Measurements from ENCODE around the gene HDGFL2. TPM values are rescaled to one million over a fixed set of nuclear protein-coding genes. Genes with fewer than 3 reads are reported as not detected.

HDGFL2 gene
- polyA plus RNA-seq (2013, experiment 1 of 2) = 108 TPM
- polyA plus RNA-seq (2013, experiment 2 of 2) = 94.7 TPM

DNA sequence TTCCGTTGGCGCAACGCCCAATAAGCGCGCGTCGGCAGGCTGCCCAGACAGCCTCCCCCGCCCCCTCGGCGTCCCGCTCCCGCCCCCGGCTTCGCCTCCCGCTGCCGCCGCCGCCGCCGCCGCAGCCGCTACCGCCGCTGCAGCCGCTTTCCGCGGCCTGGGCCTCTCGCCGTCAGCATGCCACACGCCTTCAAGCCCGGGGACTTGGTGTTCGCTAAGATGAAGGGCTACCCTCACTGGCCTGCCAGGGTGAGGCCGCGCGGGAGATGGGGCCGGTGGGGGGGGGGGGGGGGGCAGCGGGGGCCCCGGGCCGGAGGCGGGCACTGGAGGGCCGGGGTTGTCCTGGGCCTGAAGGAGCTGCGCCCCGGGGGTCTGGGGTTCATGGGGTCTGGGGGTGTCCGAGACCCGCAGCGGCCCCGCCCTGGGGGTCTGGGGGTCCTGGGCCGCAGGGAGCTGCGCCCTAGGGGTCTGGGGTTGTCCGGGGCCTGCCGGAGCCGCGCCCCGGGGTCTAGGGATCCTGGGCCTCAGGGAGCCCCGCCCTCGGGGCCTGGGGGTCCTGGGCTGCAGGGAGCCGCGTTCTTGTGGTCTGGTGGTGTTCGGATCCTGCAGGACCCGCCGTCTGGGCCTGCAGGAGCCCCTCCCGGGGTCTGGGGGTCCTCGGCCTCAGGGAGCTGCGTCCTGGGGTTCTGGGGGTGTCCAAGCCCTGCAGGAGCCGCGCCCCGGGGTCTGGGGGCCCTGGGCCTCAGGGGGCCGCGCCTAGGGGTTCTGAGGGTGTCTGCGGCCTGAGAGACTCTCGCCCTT is at the start of gene HDGFL2:
Gene HDGFL2 (plus strand): TSS at position 124 of the 801 bp plus-strand sequence. CDS start 54 bp downstream, at position 178.
- H3K27ac ChIP-seq (ENCODE audit: low read depth, low read length, severe bottlenecking) = peak within 1 kb of the TSS; percentile 53
- WGBS, 2 experiments (ENCODE audit: insufficient coverage in 2 of 2) = 0% methylated on average over 25 to 40 of the region's 71 CpGs

DNA sequence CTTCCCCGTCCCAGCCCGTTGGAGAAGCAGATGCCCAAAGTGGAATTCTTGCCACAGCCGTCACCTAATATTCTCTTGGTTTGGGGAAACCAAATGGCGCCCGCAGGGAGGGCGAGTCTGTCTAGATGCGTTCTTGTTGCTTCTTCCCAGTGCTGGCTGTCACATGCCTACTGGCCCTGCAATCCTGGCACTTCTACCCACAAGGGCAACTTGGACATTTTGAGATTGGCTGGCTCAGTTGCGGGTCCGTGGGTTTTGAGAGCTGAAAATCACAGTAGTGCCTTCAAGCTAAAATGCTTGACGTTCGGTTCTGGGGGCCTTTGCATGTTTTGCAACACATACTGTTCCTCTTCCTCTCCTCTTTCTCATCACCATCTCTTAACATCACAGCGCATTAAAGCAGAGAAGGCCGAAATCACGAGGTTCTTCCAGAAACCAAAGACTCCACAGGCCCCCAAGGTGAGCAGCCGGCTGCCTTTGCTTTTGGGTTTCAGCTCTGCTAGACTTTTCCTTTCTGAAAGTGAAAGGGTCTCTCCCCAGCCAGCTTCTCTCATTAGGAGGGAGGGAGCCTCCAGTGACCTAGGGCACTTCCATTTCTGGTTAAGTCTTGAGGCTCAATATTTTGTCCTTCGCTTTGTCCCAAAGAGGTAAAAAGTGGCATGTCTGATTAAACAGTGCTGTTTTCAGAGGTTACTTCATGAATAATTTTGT is 48.5 kb upstream of the HDGFL2 start:
- 96 to 98% methylated on average over 16 of the region's 16 CpGs for WGBS, 2 experiments (ENCODE audit: insufficient coverage in 2 of 2)
- Histone ChIP-seq H3K4me3 (ENCODE audit: extremely low read depth, insufficient read depth, low read length, poor library complexity, severe bottlenecking) (no peak overlapping the region), H3K36me3 (ENCODE audit: control insufficient read depth, insufficient read depth, low read length) (peaks cover 72% of the 10 kb centered on the region), H3K27ac (ENCODE audit: low read depth, low read length, severe bottlenecking) (no peak overlapping the region), H3K9me3 (ENCODE audit: control insufficient read depth, low read length) (no peaks in the 10 kb centered on the region), H3K4me1 (ENCODE audit: control insufficient read depth, insufficient read depth, low read length, poor library complexity, severe bottlenecking) (no peaks in the 10 kb centered on the region)

More for the DNA sequence above, at the start of gene HDGFL2:
- H3K9me3 ChIP-seq (ENCODE audit: control insufficient read depth, low read length) = no peaks in the 10 kb centered on the region
- H3K4me3 ChIP-seq (ENCODE audit: extremely low read depth, insufficient read depth, low read length, poor library complexity, severe bottlenecking) = peak within 1 kb of the TSS; percentile 99
- H3K4me1 ChIP-seq (ENCODE audit: control insufficient read depth, insufficient read depth, low read length, poor library complexity, severe bottlenecking) = peaks cover 4% of the 10 kb centered on the region
- H3K36me3 ChIP-seq (ENCODE audit: control insufficient read depth, insufficient read depth, low read length) = peaks cover 24% of the 10 kb centered on the region

DNA sequence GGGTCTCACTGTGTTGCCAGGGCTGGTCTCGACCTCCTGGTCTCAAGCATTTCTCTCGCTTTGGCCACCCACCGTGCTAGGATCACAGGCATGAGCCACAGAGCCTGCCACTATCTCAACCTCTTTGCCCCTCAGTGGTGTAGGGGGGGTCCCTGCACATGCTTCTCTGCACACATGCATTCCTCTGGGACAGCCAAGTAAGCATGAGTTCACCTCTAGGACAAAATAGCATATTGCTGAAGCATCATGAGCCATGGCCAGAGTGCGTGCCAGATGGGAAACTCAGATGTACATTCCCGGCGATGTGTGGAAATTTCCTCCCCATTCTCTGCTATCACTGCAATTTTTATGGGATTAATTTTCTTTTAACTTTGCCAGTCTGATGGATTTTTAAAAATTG is 46.6 kb upstream of the HDGFL2 start:
- no peak overlapping the region for H3K27ac ChIP-seq (ENCODE audit: low read depth, low read length, severe bottlenecking)
- H3K4me1 ChIP-seq (ENCODE audit: control insufficient read depth, insufficient read depth, low read length, poor library complexity, severe bottlenecking) = no peaks in the 10 kb centered on the region
- 86 to 98% methylated on average over 1 to 6 of the region's 6 CpGs for WGBS, 2 experiments (ENCODE audit: insufficient coverage in 2 of 2)
- no peak overlapping the region for H3K4me3 ChIP-seq (ENCODE audit: extremely low read depth, insufficient read depth, low read length, poor library complexity, severe bottlenecking)
- H3K36me3 ChIP-seq (ENCODE audit: control insufficient read depth, insufficient read depth, low read length) = peaks cover 74% of the 10 kb centered on the region
- H3K9me3 ChIP-seq (ENCODE audit: control insufficient read depth, low read length) = no peaks in the 10 kb centered on the region

DNA sequence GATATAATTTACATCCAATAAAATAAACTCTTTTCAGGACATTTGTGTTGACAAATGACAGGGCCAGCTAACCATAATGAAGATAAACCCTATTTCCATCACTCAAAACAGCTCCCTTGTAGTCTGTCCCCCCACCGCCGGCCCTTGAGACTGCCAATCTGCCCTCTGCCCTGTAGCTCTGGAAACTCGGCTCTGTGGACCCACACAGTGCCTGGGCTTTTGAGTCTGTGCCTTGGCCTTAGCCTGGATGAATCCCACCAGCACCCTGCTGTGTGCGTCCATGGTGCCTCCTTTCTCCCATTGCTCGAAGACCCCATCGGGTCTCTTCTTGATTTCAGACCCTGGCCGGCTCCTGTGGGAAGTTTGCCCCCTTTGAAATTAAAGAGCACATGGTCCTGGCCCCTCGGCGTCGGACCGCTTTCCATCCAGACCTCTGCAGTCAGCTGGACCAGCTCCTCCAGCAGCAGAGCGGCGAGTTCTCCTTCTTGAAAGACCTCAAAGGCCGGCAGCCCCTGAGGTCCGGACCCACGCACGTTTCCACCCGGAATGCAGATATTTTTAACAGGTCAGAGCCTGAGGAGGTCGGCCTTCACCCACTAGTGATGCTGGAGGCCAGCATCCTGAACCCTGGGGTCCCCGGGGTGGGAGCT is 43.6 kb upstream of the HDGFL2 start:
- no peak overlapping the region for H3K4me3 ChIP-seq (ENCODE audit: extremely low read depth, insufficient read depth, low read length, poor library complexity, severe bottlenecking)
- peaks cover 75% of the 10 kb centered on the region for H3K36me3 ChIP-seq (ENCODE audit: control insufficient read depth, insufficient read depth, low read length)
- no peaks in the 10 kb centered on the region for H3K4me1 ChIP-seq (ENCODE audit: control insufficient read depth, insufficient read depth, low read length, poor library complexity, severe bottlenecking)
- H3K27ac ChIP-seq (ENCODE audit: low read depth, low read length, severe bottlenecking) = no peak overlapping the region
- no peaks in the 10 kb centered on the region for H3K9me3 ChIP-seq (ENCODE audit: control insufficient read depth, low read length)
- 95% methylated on average over 20 of the region's 20 CpGs for WGBS, 2 experiments (ENCODE audit: insufficient coverage in 2 of 2)

DNA sequence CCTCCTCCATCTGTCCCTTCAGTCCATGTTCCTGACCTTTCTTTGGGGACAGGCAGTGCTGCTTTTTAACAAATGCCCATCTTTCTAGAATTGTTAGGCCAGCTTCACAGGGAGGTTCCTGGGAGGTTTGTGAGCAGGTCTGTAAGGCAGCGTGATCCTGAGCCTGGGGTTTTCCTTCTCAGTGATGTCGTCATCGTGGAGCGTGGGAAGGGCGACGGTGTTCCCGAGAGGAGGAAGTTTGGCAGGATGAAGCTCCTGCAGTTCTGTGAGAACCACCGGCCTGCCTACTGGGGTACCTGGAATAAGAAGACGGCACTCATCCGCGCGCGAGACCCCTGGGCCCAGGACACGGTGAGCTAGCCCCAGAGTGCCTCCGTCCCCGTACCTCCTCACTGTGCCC is 42.8 kb upstream of the HDGFL2 start:
- no peak overlapping the region for H3K27ac ChIP-seq (ENCODE audit: low read depth, low read length, severe bottlenecking)
- H3K9me3 ChIP-seq (ENCODE audit: control insufficient read depth, low read length) = no peaks in the 10 kb centered on the region
- H3K4me3 ChIP-seq (ENCODE audit: extremely low read depth, insufficient read depth, low read length, poor library complexity, severe bottlenecking) = no peak overlapping the region
- 96 to 99% methylated on average over 14 to 16 of the region's 16 CpGs for WGBS, 2 experiments (ENCODE audit: insufficient coverage in 2 of 2)
- H3K36me3 ChIP-seq (ENCODE audit: control insufficient read depth, insufficient read depth, low read length) = peaks cover 75% of the 10 kb centered on the region
- no peaks in the 10 kb centered on the region for H3K4me1 ChIP-seq (ENCODE audit: control insufficient read depth, insufficient read depth, low read length, poor library complexity, severe bottlenecking)

DNA sequence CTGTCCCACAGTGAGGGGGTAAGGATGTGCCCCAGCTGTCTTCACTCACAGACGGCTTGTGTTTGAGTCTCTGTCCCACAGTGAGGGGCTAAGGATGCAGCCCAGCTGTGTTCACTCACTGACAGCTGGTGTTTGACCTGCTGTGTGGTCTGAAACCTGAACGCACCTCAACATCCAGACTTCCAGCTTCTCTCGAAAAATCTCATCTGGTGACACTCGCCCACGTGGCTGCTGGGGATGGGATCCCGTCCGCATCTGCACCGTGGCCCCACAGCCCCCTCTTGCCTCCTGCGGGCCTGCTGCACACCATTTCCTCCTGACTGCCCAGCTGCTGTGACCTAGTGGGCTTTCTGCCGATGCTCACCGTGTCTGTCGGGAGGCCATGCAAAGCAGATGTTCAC is 42.3 kb upstream of the HDGFL2 start:
- Histone ChIP-seq H3K4me1 (ENCODE audit: control insufficient read depth, insufficient read depth, low read length, poor library complexity, severe bottlenecking) (no peaks in the 10 kb centered on the region), H3K4me3 (ENCODE audit: extremely low read depth, insufficient read depth, low read length, poor library complexity, severe bottlenecking) (no peak overlapping the region), H3K27ac (ENCODE audit: low read depth, low read length, severe bottlenecking) (no peak overlapping the region), H3K36me3 (ENCODE audit: control insufficient read depth, insufficient read depth, low read length) (peaks cover 75% of the 10 kb centered on the region), H3K9me3 (ENCODE audit: control insufficient read depth, low read length) (no peaks in the 10 kb centered on the region)
- WGBS, 2 experiments (ENCODE audit: insufficient coverage in 2 of 2) = 95 to 99% methylated on average over 12 of the region's 12 CpGs

DNA sequence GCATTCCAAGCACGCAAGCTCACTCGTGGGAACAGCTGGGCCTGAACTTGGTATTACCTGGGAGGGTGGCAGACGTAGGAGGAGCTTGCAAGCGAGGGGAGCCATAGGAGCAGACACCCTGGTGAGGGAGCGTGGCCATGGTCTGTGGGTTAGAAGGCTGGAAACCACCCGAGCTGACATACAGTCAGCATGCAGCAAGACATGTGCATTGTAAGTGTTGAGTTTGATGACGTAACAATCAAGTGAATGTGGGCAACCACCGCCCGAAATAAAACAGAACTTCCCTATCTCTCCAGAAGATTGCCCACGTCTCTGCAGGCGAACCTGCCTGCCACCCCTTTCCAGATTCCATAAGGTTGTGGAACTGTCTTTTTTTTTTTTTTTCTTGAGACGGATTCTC is 41.3 kb upstream of the HDGFL2 start:
- H3K9me3 ChIP-seq (ENCODE audit: control insufficient read depth, low read length) = no peaks in the 10 kb centered on the region
- no peak overlapping the region for H3K4me3 ChIP-seq (ENCODE audit: extremely low read depth, insufficient read depth, low read length, poor library complexity, severe bottlenecking)
- 95 to 98% methylated on average over 6 to 9 of the region's 12 CpGs for WGBS, 2 experiments (ENCODE audit: insufficient coverage in 2 of 2)
- H3K27ac ChIP-seq (ENCODE audit: low read depth, low read length, severe bottlenecking) = no peak overlapping the region
- H3K4me1 ChIP-seq (ENCODE audit: control insufficient read depth, insufficient read depth, low read length, poor library complexity, severe bottlenecking) = no peaks in the 10 kb centered on the region
- peaks cover 78% of the 10 kb centered on the region for H3K36me3 ChIP-seq (ENCODE audit: control insufficient read depth, insufficient read depth, low read length)

DNA sequence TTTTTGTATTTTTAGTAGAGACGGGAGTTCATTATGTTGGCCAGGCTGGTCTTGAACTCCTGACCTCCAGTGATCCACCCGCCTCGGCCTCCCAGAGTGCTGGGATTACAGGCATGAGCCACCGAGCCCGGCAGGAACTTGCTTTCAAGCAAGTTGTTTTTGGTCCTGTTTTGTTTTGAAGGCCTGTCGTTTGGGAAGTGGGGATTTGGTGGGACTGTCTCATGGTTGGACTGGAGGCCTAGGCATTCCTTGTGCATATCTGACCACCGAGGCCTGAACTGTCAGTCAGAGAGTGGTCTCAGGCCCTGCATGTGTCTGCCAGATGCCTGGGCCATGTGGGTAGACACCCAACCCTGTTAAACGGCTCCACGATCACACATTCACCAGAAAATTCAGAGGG is 40.8 kb upstream of the HDGFL2 start:
- Histone ChIP-seq H3K27ac (ENCODE audit: low read depth, low read length, severe bottlenecking) (no peak overlapping the region), H3K9me3 (ENCODE audit: control insufficient read depth, low read length) (no peaks in the 10 kb centered on the region), H3K4me3 (ENCODE audit: extremely low read depth, insufficient read depth, low read length, poor library complexity, severe bottlenecking) (no peak overlapping the region), H3K4me1 (ENCODE audit: control insufficient read depth, insufficient read depth, low read length, poor library complexity, severe bottlenecking) (no peaks in the 10 kb centered on the region), H3K36me3 (ENCODE audit: control insufficient read depth, insufficient read depth, low read length) (peaks cover 82% of the 10 kb centered on the region)
- 87 to 90% methylated on average over 7 to 8 of the region's 9 CpGs for WGBS, 2 experiments (ENCODE audit: insufficient coverage in 2 of 2)

DNA sequence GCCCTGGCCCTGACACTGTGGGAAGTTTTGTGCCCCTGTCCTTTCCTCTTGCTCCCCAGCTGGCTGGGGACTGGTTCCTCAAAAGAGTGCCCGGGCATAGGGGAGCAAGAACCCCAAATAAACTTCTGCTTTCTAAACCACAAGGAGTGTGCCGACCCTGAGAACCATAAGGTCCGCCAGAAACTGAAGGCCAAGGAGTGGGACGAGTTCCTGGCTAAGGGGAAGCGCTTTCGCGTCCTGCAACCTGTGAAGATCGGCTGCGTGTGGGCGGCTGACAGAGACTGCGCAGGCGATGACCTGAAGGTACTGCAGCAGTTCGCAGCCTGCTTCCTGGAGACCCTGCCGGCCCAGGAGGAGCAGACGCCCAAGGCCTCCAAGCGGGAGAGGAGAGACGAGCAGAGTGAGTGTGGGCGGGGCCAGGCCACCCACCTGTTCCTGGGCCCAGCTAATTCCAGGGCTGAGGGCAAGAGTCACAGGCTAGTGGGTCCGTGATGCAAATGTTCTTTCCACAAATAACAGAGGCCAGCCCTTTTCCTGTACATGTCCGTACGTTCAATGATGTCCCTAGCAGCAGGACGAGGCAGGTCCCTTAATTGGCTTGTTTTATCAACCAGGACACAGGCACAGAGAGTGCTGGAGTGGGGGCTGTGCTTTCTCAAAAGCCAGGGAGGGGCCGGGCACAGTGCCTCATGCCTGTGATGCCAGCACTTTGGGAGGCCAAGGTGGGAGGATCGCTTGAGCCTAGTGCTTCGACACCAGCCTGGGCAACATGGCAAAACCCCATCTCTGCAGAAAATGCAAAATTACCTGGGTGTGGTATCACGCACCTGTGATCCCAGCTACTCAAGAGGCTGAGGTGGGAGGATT is 40.1 kb upstream of the HDGFL2 start:
- Histone ChIP-seq H3K36me3 (ENCODE audit: control insufficient read depth, insufficient read depth, low read length) (peaks cover 83% of the 10 kb centered on the region), H3K9me3 (ENCODE audit: control insufficient read depth, low read length) (no peaks in the 10 kb centered on the region), H3K4me3 (ENCODE audit: extremely low read depth, insufficient read depth, low read length, poor library complexity, severe bottlenecking) (no peak overlapping the region), H3K27ac (ENCODE audit: low read depth, low read length, severe bottlenecking) (no peak overlapping the region), H3K4me1 (ENCODE audit: control insufficient read depth, insufficient read depth, low read length, poor library complexity, severe bottlenecking) (no peaks in the 10 kb centered on the region)
- 96 to 97% methylated on average over 24 to 25 of the region's 26 CpGs for WGBS, 2 experiments (ENCODE audit: insufficient coverage in 2 of 2)

DNA sequence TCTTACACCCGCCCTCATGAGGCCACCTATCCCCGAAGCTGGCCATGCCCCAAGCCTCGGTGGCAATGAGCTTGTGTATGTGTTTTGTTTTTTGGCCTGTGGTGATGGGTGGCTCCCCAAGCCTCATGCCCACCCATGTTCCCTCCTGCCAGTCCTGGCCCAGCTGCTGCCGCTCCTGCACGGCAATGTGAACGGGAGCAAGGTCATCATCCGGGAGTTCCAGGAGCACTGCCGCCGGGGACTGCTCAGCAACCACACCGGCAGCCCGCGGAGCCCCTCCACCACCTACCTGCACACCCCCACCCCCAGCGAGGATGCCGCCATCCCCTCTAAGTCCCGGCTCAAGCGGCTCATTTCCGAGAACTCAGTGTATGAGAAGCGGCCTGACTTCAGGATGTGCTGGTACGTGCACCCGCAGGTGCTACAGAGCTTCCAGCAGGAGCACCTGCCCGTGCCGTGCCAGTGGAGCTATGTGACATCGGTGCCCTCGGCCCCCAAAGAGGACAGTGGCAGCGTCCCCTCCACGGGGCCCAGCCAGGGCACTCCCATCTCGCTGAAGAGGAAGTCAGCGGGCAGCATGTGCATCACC is 39.1 kb upstream of the HDGFL2 start:
- WGBS, 2 experiments (ENCODE audit: insufficient coverage in 2 of 2) = 99% methylated on average over 13 to 25 of the region's 28 CpGs
- no peaks in the 10 kb centered on the region for H3K9me3 ChIP-seq (ENCODE audit: control insufficient read depth, low read length)
- no peaks in the 10 kb centered on the region for H3K4me1 ChIP-seq (ENCODE audit: control insufficient read depth, insufficient read depth, low read length, poor library complexity, severe bottlenecking)
- peaks cover 91% of the 10 kb centered on the region for H3K36me3 ChIP-seq (ENCODE audit: control insufficient read depth, insufficient read depth, low read length)
- no peak overlapping the region for H3K27ac ChIP-seq (ENCODE audit: low read depth, low read length, severe bottlenecking)
- no peak overlapping the region for H3K4me3 ChIP-seq (ENCODE audit: extremely low read depth, insufficient read depth, low read length, poor library complexity, severe bottlenecking)
